Fibroblast of mammary gland (primary cell): ENCODE measurements around the gene RAB31.

Experiments
- DNase-seq: peaks from one replicate; pipeline ENCODE4 v3.0.0-alpha.2; 2010; ENCODE audit warnings: low read depth
- H3K4me3 ChIP-seq: 2 replicates; pipeline ENCODE4 v1.5.1; 2011; ENCODE audit warnings: low read depth, mild to moderate bottlenecking, low read length, moderate library complexity; ENCODE audit not compliant: control insufficient read depth
- CTCF ChIP-seq: conservative IDR thresholded peaks from 2 replicates; pipeline ENCODE4 v1.5.1; 2011; ENCODE audit warnings: low read depth, low read length, inconsistent platforms; ENCODE audit not compliant: control insufficient read depth, insufficient read depth

The RAB31 gene

GRCh38 chr18:9756271-9756932 is 48.3 kb downstream of the RAB31 start:
- TF ChIP-seq CTCF: no peak
- no peak overlapping the region for H3K4me3 ChIP-seq
- DNase-seq: no peak

GRCh38 chr18:9756933-9757470 is 48.9 kb downstream of the RAB31 start:
- no peak for DNase-seq
- no peak for TF ChIP-seq CTCF
- H3K4me3 ChIP-seq: no peak overlapping the region

GRCh38 chr18:9757827-9758621 is 49.9 kb downstream of the RAB31 start:
- peak; percentile 74 for DNase-seq
- no peak for TF ChIP-seq CTCF
- no peak overlapping the region for H3K4me3 ChIP-seq

- DNase-seq: no peak
- TF ChIP-seq CTCF: no peak
- H3K4me3 ChIP-seq: no peak overlapping the region
These were observed 50.5 kb downstream of the RAB31 start for GRCh38 chr18:9758624-9759075.

GRCh38 chr18:9760641-9761040 is 52.5 kb downstream of the RAB31 start:
- no peak for DNase-seq
- H3K4me3 ChIP-seq: no peak overlapping the region
- no peak for TF ChIP-seq CTCF

GRCh38 chr18:9762526-9762925 is 54.4 kb downstream of the RAB31 start:
- no peak for DNase-seq
- TF ChIP-seq CTCF: no peak
- no peak overlapping the region for H3K4me3 ChIP-seq
